ENCODE data around the gene SSRP1. TPM values are rescaled to one million over a fixed set of nuclear protein-coding genes. Genes with fewer than 3 reads are reported as not detected.

SSRP1 gene
- total and polyA plus RNA-seq, 2 of the 4 experiments (the other 2 are of a cell fraction) = 106 to 146 TPM

DNA sequence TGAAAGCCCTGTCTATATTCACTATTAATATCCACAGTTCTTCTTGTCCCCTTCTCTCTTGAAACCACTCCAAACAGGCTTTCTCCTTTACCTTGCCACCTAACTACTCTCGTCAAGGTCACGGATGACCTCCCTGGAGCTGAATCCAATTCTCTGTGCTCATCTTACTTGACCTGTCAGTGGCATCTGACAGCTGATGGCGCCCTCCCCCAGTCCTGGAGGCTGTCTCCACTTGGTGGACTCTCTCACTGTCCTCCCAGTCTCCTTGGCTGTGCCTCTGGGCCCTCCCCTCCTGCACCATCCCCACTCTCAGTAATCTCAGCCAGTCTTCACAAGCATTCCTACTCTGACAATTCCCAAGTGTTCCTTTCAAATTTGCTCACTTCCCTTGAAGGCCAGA lies 19.7 kb downstream of the SSRP1 start:
- Histone ChIP-seq H2AK9ac (replicated peaks; ENCODE audit: low read depth, low read length, poor library complexity) (no peak overlapping the region), H2BK15ac (ENCODE audit: low read depth, low read length) (0 out of 3 replicates have a peak overlapping the region, but pooled peaks have one; percentile 5), H2AK5ac (ENCODE audit: low read depth, low read length) (peak overlapping the region; percentile 60; the same call in 1 of the 2 replicates), H3K9me3 (ENCODE audit: control insufficient read depth, insufficient read depth, low read length) (no peaks in the 10 kb centered on the region), H3K36me3 (ENCODE audit: control insufficient read depth, insufficient read depth, low read length) (peaks cover 76% of the 10 kb centered on the region), H3K18ac (ENCODE audit: low read depth, low read length) (no peak overlapping the region; the same call in 1 of the 2 replicates), H4K91ac (ENCODE audit: insufficient read depth, low read depth, low read length) (no peak overlapping the region; the same call in 1 of the 2 replicates), H2AFZ (replicated peaks; ENCODE audit: low read length, poor library complexity) (no peak overlapping the region), H3K23ac (ENCODE audit: low read depth, low read length) (peak overlapping the region; percentile 40; the same call in 1 of the 2 replicates), H3K4me2 (ENCODE audit: low read depth, low read length) (no peak overlapping the region; the same call in 1 of the 2 replicates), H2BK120ac (ENCODE audit: low read depth, low read length) (no peak overlapping the region), H3K79me1 (ENCODE audit: low read depth in 1 of 2, low read length in 2 of 2) (peaks cover 27 to 77% of the 10 kb centered on the region in 2 experiments), H4K5ac (ENCODE audit: low read depth, low read length) (no peak overlapping the region; the same call in 1 of the 2 replicates), H3K27me3 (ENCODE audit: control insufficient read depth, insufficient read depth, low read length) (no peaks in the 10 kb centered on the region), H2BK20ac (ENCODE audit: low read depth, low read length) (no peak overlapping the region), H3K9ac (ENCODE audit: low read depth, low read length) (peak overlapping the region; percentile 19; the same call in 1 of the 2 replicates), H4K8ac (ENCODE audit: low read depth in 2 of 2, low read length in 2 of 2) (no peak overlapping the region; a peak in 1 of 4 replicates), H2BK5ac (ENCODE audit: low read depth, low read length, poor library complexity, severe bottlenecking) (peak overlapping the region; percentile 50), H3K14ac (replicated peaks; ENCODE audit: low read depth, low read length) (0 out of 2 replicates have a peak overlapping the region, but pooled peaks have one; percentile 52), H3K27ac (ENCODE audit: insufficient read depth, low read length) (peak overlapping the region; percentile 56; the same call in 1 of the 2 replicates), H3K4ac (ENCODE audit: low read depth, low read length) (0 out of 2 replicates have a peak overlapping the region, but pooled peaks have one; percentile 37), H4K20me1 (ENCODE audit: insufficient read depth, low read length) (peaks cover 67% of the 10 kb centered on the region), H3K56ac (ENCODE audit: extremely low read depth, insufficient read depth, low read length) (no peak overlapping the region), H3K4me3 (ENCODE audit: insufficient read depth, low read depth, low read length) (no peak overlapping the region), H3K9me1 (ENCODE audit: insufficient read depth, low read length) (peaks cover 41% of the 10 kb centered on the region), H3K4me1 (ENCODE audit: control insufficient read depth, insufficient read depth, low read length) (peaks cover 31% of the 10 kb centered on the region)
- in situ Hi-C loops (cut with MboI; ENCODE audit: low sequenced_read_pairs) = no loop called here
- no peak for TF ChIP-seq SMC3 (IDR thresholded peaks at IDR 0.05; ENCODE audit: low read depth, low read length)
- no peak for TF ChIP-seq BHLHE40 (IDR thresholded peaks at IDR 0.05; ENCODE audit: low read depth, low read length)
- TF ChIP-seq NFE2L2 (IDR thresholded peaks at IDR 0.05; ENCODE audit: low read depth, low read length) = no peak
- TF ChIP-seq FOS (IDR thresholded peaks at IDR 0.05; ENCODE audit: low read depth, low read length) = no peak
- no peak for TF ChIP-seq MAFK (IDR thresholded peaks at IDR 0.05; ENCODE audit: low read depth, low read length)
- TF ChIP-seq CEBPB (IDR thresholded peaks at IDR 0.05; ENCODE audit: low read depth, low read length) = no peak
- TF ChIP-seq CHD1 (IDR thresholded peaks at IDR 0.05; ENCODE audit: low read depth, low read length) = no peak
- TF ChIP-seq RFX5 (IDR thresholded peaks at IDR 0.05; ENCODE audit: low read depth, low read length) = no peak
- no peak for TF ChIP-seq RAD21 (IDR thresholded peaks at IDR 0.05; ENCODE audit: low read length)
- TF ChIP-seq RCOR1 (IDR thresholded peaks at IDR 0.05; ENCODE audit: insufficient replicate concordance, low read length) = no peak
- TF ChIP-seq, protein P1, sequence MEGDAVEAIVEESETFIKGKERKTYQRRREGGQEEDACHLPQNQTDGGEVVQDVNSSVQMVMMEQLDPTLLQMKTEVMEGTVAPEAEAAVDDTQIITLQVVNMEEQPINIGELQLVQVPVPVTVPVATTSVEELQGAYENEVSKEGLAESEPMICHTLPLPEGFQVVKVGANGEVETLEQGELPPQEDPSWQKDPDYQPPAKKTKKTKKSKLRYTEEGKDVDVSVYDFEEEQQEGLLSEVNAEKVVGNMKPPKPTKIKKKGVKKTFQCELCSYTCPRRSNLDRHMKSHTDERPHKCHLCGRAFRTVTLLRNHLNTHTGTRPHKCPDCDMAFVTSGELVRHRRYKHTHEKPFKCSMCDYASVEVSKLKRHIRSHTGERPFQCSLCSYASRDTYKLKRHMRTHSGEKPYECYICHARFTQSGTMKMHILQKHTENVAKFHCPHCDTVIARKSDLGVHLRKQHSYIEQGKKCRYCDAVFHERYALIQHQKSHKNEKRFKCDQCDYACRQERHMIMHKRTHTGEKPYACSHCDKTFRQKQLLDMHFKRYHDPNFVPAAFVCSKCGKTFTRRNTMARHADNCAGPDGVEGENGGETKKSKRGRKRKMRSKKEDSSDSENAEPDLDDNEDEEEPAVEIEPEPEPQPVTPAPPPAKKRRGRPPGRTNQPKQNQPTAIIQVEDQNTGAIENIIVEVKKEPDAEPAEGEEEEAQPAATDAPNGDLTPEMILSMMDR (conservative IDR thresholded peaks at IDR 0.05; ENCODE audit: low read depth, low read length) = no peak
- TF ChIP-seq MAZ (IDR thresholded peaks at IDR 0.05; ENCODE audit: borderline replicate concordance, low read depth, low read length) = no peak
- TF ChIP-seq, protein P2, sequence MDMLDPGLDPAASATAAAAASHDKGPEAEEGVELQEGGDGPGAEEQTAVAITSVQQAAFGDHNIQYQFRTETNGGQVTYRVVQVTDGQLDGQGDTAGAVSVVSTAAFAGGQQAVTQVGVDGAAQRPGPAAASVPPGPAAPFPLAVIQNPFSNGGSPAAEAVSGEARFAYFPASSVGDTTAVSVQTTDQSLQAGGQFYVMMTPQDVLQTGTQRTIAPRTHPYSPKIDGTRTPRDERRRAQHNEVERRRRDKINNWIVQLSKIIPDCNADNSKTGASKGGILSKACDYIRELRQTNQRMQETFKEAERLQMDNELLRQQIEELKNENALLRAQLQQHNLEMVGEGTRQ (IDR thresholded peaks at IDR 0.05; ENCODE audit: low read depth, low read length) = no peak
- TF ChIP-seq POLR2A (IDR thresholded peaks at IDR 0.05; ENCODE audit: low read depth, low read length) = no peak
- TF ChIP-seq MXI1 (IDR thresholded peaks at IDR 0.05; ENCODE audit: borderline replicate concordance, low read depth, low read length) = no peak
- ATAC-seq (ENCODE audit: low read depth) (no peak), DNase-seq (no peak)
- no TSS peak for BruUV-seq (replicated peaks)
- WGBS, 2 experiments (ENCODE audit: extremely low coverage in 2 of 2, insufficient read length in 1 of 2) = 80% methylated on average over 2 of the region's 3 CpGs; no CpG with 5 or more reads in 1 of the 2 experiments
- POLR2A ChIA-PET (ENCODE audit: unreplicated experiment) = no interaction called here
- dilution Hi-C loops (cut with HindIII; ENCODE audit: low sequenced_read_pairs, unreplicated experiment) = no loop called here
- CTCF ChIA-PET = no interaction called here
- intact Hi-C loops (cut with micrococcal nuclease) = loop anchor here (1.0 kb wide), 1 partner anchor 59 kb away; no protein-coding TSS in a partner anchor
